GM18868 (cell line): ENCODE measurements around the gene CNOT11.
A peak's percentile ranks its signal among the peaks of the same experiment; 100 is the strongest.
"Not testable (repeated sequence)": the region's sequence is repeated elsewhere in the genome, so short reads cannot be mapped to it uniquely, and the experiment has no call there.

Experiments used
- ATAC-seq: cut with Tn5 transposase; IDR thresholded peaks from one replicate; pipeline ENCODE4 v1.9.1; 2021; ENCODE audit warnings: mild to moderate bottlenecking, moderate library complexity; ENCODE audit not compliant: unreplicated experiment

CNOT11 gene

DNA sequence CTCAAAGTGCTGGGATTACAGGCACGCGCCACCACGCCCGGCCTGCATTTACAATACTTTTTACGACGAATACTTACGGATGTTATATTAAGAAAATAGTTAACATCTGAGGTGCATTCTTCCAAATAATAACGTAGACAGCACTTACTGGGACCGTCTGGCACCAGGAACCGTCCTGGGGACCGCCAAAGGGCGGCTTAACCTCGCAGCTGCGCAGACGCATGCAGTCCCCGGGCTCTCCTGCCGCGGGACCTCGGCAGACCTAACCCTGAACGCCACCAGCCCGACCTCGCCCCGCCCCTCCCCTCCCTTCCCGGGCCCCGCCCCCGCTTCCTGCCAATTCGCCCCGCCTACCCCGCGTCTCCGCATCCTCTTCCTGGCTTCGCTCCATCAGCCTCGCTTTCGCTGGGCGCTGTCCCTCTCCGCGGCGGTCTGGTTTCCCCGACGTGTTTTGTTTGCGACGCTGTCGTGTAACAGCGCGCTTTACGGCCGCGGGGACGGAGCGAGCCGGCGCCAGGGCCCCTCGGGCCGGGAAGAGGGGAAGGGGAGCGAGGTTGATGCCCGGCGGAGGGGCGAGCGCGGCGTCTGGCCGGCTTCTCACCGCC is at the start of gene CNOT11:
TSS of gene CNOT11 (plus strand) at position 479 of the 605 bp plus-strand sequence. CDS start at position 558, 79 bp downstream.
- peak; percentile 86 for ATAC-seq

DNA sequence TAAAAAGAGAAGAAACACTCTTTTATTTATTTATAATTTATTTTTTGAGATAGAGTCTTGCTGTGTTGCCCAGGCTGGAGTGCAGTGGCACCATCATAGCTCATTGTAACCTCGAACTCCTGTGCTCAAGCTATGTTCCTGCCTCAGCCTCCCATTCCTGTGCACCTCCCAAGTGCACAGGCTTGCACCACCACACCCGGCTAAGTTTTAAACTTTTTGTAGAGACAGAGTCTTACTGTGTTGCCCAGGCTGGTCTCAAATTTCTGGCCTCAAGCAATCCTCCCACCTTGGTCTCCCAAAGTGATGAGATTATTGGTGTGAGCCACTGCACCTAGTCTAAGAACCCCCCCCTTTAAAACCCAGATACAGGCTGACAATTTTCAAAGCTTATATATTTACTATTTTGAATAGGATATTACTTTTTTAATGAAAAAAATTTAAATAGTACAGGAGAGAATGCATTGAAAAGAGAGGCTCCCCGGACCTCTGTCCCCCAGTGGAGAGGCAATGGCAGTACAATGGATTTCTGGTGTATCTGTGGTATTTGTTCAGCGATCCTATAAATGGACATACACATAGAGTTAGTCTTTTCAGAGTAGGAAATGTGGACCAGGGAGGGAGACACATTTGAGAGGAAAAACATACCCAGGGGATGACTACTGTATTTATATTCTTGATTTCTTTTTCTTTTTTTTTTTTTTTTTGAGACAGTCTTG is 48.1 kb upstream of the CNOT11 start:
- ATAC-seq: no peak

- peak; percentile 65 for ATAC-seq
These were observed 46.9 kb upstream of the CNOT11 start for GRCh38 chr2:101205521-101206479.

DNA sequence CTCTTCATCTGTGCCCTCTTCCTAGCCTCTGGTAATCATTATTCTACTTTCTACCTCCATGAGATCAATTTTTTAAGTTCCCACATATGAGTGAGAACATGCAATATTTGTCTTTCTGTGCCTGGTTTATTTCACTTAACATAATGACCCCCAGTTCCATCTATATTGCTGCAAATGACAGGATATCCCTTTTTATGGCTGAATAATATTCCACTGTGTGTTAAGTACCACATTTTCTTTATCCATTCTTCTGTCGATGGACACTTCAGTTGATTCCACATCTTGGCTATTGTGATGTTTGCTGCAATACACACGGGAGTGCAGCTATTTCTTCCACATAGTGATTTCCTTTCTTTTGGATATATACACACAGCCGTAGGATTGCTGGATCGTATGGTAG is 43.9 kb upstream of the CNOT11 start:
- no peak for ATAC-seq

DNA sequence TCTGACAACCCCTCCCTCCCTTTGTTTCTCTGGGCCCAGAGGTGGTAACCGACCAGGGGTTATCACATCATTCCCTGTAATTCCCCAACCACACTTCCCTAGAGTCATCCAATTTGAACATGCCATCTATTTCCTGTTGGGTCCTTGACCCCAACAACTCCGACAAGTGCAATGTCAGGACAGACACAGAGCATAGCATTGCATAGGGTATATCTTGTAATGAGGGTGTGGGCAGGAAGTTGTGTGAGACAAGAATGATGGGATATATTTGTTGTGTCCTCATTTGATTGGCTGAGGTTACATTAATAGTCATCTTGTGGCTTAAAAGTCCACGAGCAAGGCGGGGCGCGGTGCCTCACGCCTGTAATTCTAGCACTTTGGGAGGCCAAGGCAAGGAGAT is 33.4 kb upstream of the CNOT11 start:
- no peak for ATAC-seq

DNA sequence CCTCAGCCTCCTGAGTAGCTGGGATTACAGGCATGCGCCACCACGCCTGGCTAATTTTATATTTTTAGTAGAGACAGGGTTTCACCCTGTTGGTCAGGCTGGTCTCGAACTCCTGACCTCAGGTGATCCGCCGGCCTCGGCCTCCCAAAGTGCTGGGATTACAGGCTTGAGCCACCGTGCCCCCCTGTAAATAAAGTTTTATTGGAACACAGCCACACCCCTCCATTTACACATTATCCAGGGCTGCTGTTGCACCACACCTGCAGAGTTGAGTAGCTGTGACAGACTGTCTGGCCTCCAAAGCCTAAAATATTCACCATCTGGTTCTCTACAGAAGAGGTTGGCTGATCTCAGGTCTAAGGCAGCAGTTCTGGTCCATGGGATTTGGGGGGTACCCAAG is 32.6 kb upstream of the CNOT11 start:
- not testable (repeated sequence) for ATAC-seq

DNA sequence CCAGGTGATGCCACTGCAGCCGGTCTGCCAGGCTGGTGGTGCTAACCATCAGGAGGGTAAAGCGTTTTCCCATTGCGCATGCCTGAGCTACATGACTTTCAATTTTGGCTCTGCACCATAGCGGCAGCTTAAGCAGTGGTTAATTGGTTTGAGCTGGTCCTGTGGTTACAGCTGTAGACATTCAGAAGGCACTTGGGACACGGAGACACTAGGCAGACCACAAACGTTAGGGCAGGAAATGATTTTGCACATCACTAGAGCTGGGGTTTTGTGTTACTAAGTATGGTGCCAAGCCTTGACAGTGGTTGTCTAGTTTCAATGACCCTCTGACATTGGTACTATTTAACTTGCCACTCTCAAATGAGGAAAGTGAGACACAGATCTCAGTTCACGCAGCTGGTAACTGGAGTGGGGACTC is 28.9 kb upstream of the CNOT11 start:
- peak; percentile 100 for ATAC-seq

DNA sequence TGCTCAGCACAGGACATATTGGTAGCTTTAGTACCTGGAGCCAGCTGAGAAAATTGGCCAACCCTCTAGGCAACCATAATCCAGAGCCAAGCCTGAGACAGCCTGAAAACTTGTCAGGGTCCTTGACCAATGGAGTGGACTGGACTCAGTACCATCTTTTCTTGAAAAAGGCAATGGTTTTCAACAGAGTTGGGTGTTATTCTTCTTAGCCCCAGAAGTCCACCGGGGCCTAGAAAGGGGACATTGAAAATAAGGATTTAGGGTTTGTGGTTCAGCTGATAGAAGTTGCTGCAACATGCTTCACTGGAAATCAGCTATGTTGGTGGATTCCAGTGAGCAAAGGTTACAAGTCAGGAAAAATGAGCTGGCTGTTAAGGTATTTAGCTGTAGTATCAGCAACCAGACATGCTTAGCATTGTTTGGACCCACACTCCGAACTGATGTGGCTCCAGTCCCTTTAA is 22.1 kb upstream of the CNOT11 start:
- no peak for ATAC-seq

DNA sequence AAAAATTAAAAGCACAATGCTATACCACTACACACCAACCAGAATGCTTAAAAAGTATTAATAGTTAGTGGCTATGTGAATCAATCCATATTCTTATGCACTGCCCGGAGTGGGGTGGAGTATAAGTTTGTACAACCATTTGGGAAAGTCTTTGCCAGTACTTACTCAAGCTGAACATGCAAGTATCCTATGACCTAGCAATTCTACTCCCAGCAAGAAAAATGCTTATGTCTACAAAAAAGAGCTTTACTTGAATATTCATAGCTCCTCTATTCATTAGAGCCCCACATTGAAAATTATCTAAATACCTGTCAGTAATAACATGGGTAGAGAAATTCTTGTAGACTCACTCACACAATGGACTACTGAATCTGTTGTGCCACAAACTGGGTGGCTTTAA is 21.4 kb upstream of the CNOT11 start:
- no peak for ATAC-seq

- ATAC-seq: no peak
These were observed 20.6 kb upstream of the CNOT11 start for GRCh38 chr2:101231937-101232730.

GRCh38 chr2:101232770-101233169 is 19.9 kb upstream of the CNOT11 start:
- no peak for ATAC-seq

DNA sequence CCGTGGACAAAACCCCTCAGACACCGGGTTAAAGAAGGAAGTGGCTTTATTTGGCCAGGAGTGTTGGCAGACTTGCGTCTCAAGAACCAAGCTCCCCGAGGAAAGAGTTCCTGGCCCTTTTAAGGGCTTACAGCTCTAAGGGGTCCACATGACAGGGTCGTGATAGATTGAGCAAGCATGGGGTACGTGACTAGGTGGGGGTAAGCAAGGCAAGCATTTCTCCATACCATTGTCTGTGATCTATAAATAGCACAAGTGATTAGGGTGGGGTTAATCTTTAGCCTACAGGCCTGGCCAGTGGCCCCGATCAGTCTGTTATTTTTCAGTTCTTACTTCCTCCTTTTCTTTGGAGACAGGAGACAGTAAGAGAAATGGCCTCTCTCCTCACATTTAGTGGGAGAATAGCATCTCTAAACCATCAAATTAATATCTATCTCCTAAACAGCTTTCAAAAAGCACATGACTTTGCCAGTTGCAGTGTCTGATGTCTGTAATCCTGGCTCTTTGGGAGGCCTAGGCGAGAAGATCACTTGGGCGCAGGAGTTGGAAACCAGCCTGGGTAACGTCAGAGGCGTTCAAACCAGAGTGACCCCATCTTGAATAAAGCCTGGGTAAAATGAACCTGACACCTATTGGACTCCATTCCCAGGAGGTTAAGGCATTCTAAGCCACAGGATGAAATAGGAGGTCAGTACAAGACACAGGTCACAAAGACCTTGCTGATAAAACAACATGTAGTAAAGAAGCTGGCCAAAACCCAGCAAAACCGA is 18.3 kb upstream of the CNOT11 start:
- ATAC-seq: no peak

- ATAC-seq: not testable (repeated sequence)
These were observed 16.7 kb upstream of the CNOT11 start for GRCh38 chr2:101235956-101236355.

- ATAC-seq: not testable (repeated sequence)
These were observed 14.7 kb upstream of the CNOT11 start for GRCh38 chr2:101237944-101238343.

DNA sequence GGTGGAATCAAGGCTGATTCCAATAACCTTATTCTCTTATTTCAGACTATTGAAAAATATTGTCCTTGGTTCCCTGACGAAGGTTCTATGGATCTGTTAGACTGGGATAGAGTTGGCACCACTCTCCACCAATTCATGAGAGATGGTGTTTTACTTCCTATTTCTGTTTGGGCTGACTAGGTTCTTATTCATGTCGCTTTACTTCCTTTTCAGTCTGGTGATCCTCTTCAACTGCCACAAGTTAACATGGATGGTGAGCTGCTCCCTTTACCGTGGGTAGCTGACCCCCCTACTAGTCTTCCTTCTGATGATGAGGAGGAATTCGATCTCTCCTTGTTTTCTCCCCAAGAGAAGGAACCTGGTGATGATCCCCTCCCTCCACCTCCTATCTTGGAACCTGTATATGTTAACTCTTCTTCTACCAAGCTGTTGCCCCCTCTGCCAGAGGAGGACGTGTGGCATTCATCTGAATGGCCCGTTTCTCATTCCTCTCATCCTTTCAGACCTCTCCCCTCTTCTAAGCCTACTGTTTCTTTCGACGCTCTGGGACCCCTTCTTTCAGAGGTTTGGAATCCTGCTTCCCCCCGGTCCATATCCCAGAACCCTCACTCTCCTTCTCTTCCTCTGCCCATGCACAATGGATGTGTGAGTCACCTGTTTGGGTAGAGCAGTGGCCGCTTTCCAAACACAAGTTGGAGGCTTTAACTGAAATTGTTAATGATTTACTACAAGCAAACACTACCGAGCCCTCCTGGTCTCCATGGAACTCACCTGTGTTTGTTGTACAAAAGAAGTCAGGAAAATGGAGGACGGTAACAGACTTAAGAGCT is 13.5 kb upstream of the CNOT11 start:
- ATAC-seq: no peak

DNA sequence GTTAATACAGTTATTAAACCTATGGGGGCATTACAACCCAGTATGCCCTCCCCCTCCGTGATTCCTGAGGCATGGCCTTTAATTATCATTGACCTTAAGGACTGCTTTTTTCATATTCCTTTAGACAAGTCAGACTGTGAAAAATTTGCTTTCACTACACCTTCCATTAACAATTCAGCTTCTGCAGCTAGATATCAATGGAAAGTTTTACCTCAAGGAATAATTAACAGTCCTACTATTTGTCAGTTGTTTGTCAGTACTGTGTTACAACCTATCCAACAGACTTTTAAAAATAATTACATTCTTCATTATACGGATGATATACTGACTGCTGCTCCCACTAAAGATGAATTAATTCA is 12.9 kb upstream of the CNOT11 start:
- not testable (repeated sequence) for ATAC-seq

DNA sequence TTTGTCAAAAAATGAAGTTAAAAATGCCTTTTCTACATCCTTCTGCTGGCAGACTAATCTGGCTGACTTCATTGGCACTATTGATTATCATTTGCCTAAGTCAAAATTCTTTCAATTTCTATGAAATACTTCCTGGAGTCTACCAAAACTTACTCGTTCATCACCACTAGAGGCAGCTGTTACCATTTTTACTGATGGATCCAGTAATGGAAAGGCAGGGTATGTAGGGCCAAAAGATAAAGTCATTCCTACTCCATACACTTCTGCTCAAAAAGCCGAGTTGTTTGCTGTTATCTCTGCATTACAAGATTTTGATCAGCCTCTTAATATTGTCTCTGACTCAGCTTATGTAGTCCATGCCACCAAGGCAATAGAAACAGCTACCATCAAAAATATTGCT is 12.0 kb upstream of the CNOT11 start:
- ATAC-seq: not testable (repeated sequence)

GRCh38 chr2:101241158-101241557 is 11.5 kb upstream of the CNOT11 start:
- no peak for ATAC-seq

- ATAC-seq: not testable (repeated sequence)
These were observed 8.3 kb upstream of the CNOT11 start for GRCh38 chr2:101244373-101244772.
